Measurements from ENCODE around the gene NCF1. TPM values are rescaled to one million over a fixed set of nuclear protein-coding genes. Genes with fewer than 3 reads are reported as not detected.
"Not testable (repeated sequence)": the region's sequence is repeated elsewhere in the genome, so short reads cannot be mapped to it uniquely, and the experiment has no call there.

The NCF1 gene
- total RNA-seq, 4 donors from 2014 or later: not detected

GRCh38 chr7:74815882-74816281 lies 42.1 kb downstream of the NCF1 start:
- not testable (repeated sequence) for H3K4me3 ChIP-seq; H3K27ac ChIP-seq; H3K27me3 ChIP-seq; H3K9me3 ChIP-seq; DNase-seq (ENCODE audit: low spot score in 2 of 2); H3K4me1 ChIP-seq; H3K36me3 ChIP-seq
- WGBS: no CpG with 5 or more reads among the region's 3 CpGs

- no CpG with 5 or more reads among the region's 23 CpGs for WGBS
- H3K27me3 ChIP-seq; H3K36me3 ChIP-seq; H3K4me1 ChIP-seq; H3K4me3 ChIP-seq; H3K27ac ChIP-seq; H3K9me3 ChIP-seq; DNase-seq (ENCODE audit: low spot score in 2 of 2): not testable (repeated sequence)
Measured at GRCh38 chr7:74820146-74820805, 46.5 kb downstream of the NCF1 start.

- not testable (repeated sequence) for H3K27me3 ChIP-seq; H3K27ac ChIP-seq; H3K4me1 ChIP-seq; DNase-seq (ENCODE audit: low spot score in 2 of 2); H3K9me3 ChIP-seq; H3K36me3 ChIP-seq; H3K4me3 ChIP-seq
- no CpG with 5 or more reads among the region's 5 CpGs for WGBS
Measured at GRCh38 chr7:74821259-74821658, 47.4 kb downstream of the NCF1 start.

GRCh38 chr7:74829959-74830358 lies 56.1 kb downstream of the NCF1 start:
- not testable (repeated sequence) for H3K27ac ChIP-seq; H3K4me3 ChIP-seq; H3K4me1 ChIP-seq; DNase-seq (ENCODE audit: low spot score in 2 of 2); H3K9me3 ChIP-seq; H3K36me3 ChIP-seq; H3K27me3 ChIP-seq
- 80% methylated on average over 1 of the region's 4 CpGs for WGBS

- 68% methylated on average over 3 of the region's 4 CpGs for WGBS
- H3K27me3 ChIP-seq; H3K4me1 ChIP-seq; H3K27ac ChIP-seq; H3K9me3 ChIP-seq; H3K36me3 ChIP-seq; H3K4me3 ChIP-seq; DNase-seq (ENCODE audit: low spot score in 2 of 2): not testable (repeated sequence)
Measured at GRCh38 chr7:74830411-74830810, 56.6 kb downstream of the NCF1 start.

Other genes starting within 250 kb of the NCF1 start
- gene GTF2I, start 116.3 kb upstream of the NCF1 start, total RNA-seq: 100 to 1,000 TPM; 142 to 376 (median 172) TPM
- 10 to 100 TPM in 3 of 4 donors, 1 to 10 TPM in 1; 6.5 to 24.3 (median 17.7) TPM for gene GTF2IRD2, start 77.6 kb downstream of the NCF1 start, total RNA-seq
- gene CASTOR2, start 190.7 kb downstream of the NCF1 start, total RNA-seq: 10 to 100 TPM; 14.0 to 27.6 (median 18.6) TPM